Loucy (cell line): ENCODE results near the gene B3GALT5.

Source experiments
- H2AFZ ChIP-seq: fragments of 200-600 bp; sonication (generic); 2 replicates; pipeline ENCODE4 v1.6.0; 2016; ENCODE audit warnings: antibody characterized with exemption, mild to moderate bottlenecking, low read length, moderate library complexity
- H3F3A ChIP-seq: fragments of 200-600 bp; 2 replicates; pipeline ENCODE4 v1.6.0; 2016; ENCODE audit warnings: antibody characterized with exemption, low read depth, mild to moderate bottlenecking
- H3K27me3 ChIP-seq: fragments of 200-600 bp; sonication (generic); 2 replicates; pipeline ENCODE4 v1.6.1; 2014; ENCODE audit warnings: low read length, mild to moderate bottlenecking; ENCODE audit not compliant: insufficient read depth, poor library complexity, severe bottlenecking
- H3K36me3 ChIP-seq: fragments of 200-600 bp; sonication (generic); 2 replicates; pipeline ENCODE4 v1.6.1; 2016; ENCODE audit warnings: low read length; ENCODE audit not compliant: insufficient read depth
- H3K4me1 ChIP-seq: fragments of 200-600 bp; sonication (generic); 2 replicates; pipeline ENCODE4 v1.5.1; 2014; ENCODE audit warnings: low read length, mild to moderate bottlenecking; ENCODE audit not compliant: insufficient read depth, poor library complexity, severe bottlenecking
- H3K4me2 ChIP-seq: fragments of 200-600 bp; sonication (generic); 2 replicates; pipeline ENCODE4 v1.6.0; 2014; ENCODE audit warnings: antibody characterized with exemption, low read length, low read depth, mild to moderate bottlenecking; ENCODE audit not compliant: poor library complexity, severe bottlenecking
- H3K4me3 ChIP-seq: fragments of 200-600 bp; sonication (generic); 2 replicates; pipeline ENCODE4 v1.5.1; 2014; ENCODE audit warnings: low read length, mild to moderate bottlenecking, mixed read lengths; ENCODE audit not compliant: poor library complexity, severe bottlenecking
- H3K79me2 ChIP-seq: fragments of 200-600 bp; sonication (generic); 2 replicates; pipeline ENCODE4 v1.6.1; 2014; ENCODE audit warnings: low read length; ENCODE audit not compliant: insufficient read depth
- H3K9ac ChIP-seq: fragments of 200-600 bp; sonication (generic); 2 replicates; pipeline ENCODE4 v1.6.0; 2014; ENCODE audit warnings: mild to moderate bottlenecking, low read depth, low read length, moderate library complexity; ENCODE audit not compliant: poor library complexity, severe bottlenecking
- H3K9me2 ChIP-seq: fragments of 200-600 bp; sonication (generic); replicated peaks from 2 replicates; pipeline ENCODE4 v1.6.1; 2016; ENCODE audit warnings: low read depth, low read length, mixed read lengths
- H3K9me3 ChIP-seq: fragments of 200-600 bp; sonication (generic); 2 replicates; pipeline ENCODE4 v1.6.1; 2014; ENCODE audit warnings: mild to moderate bottlenecking, antibody characterized with exemption, low read length, low read depth; ENCODE audit not compliant: insufficient read depth
- H4K20me1 ChIP-seq: fragments of 200-600 bp; sonication (generic); 2 replicates; pipeline ENCODE4 v1.6.0; 2014; ENCODE audit warnings: antibody characterized with exemption, low read length, mild to moderate bottlenecking; ENCODE audit not compliant: insufficient read depth, poor library complexity, severe bottlenecking
- EZH2phosphoT487 ChIP-seq: fragments of 200-600 bp; IDR thresholded peaks from 2 replicates; pipeline ENCODE4 v1.6.1; 2018; ENCODE audit warnings: antibody characterized with exemption, mild to moderate bottlenecking, moderate library complexity, borderline replicate concordance
- TF ChIP-seq, protein P1 (sequence below): fragments of 200-600 bp; sonication (generic); conservative IDR thresholded peaks from 2 replicates; pipeline ENCODE4 v1.5.1; 2014; ENCODE audit warnings: mild to moderate bottlenecking, antibody characterized with exemption, low read length

B3GALT5 gene

GRCh38 chr21:39637971-39638240 is 25.2 kb downstream of the B3GALT5 start:
- H3K4me2 ChIP-seq, result no peak overlapping the region
- TF ChIP-seq EZH2phosphoT487, result no peak
- TF ChIP-seq, protein P1, sequence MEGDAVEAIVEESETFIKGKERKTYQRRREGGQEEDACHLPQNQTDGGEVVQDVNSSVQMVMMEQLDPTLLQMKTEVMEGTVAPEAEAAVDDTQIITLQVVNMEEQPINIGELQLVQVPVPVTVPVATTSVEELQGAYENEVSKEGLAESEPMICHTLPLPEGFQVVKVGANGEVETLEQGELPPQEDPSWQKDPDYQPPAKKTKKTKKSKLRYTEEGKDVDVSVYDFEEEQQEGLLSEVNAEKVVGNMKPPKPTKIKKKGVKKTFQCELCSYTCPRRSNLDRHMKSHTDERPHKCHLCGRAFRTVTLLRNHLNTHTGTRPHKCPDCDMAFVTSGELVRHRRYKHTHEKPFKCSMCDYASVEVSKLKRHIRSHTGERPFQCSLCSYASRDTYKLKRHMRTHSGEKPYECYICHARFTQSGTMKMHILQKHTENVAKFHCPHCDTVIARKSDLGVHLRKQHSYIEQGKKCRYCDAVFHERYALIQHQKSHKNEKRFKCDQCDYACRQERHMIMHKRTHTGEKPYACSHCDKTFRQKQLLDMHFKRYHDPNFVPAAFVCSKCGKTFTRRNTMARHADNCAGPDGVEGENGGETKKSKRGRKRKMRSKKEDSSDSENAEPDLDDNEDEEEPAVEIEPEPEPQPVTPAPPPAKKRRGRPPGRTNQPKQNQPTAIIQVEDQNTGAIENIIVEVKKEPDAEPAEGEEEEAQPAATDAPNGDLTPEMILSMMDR, result no peak
- H3K27me3 ChIP-seq, result no peaks in the 10 kb centered on the region
- no peaks in the 10 kb centered on the region for H3K79me2 ChIP-seq
- no peaks in the 10 kb centered on the region for H3K9me2 ChIP-seq
- no peak overlapping the region for H2AFZ ChIP-seq
- no peaks in the 10 kb centered on the region for H4K20me1 ChIP-seq
- no peaks in the 10 kb centered on the region for H3K36me3 ChIP-seq
- H3F3A ChIP-seq, result no peaks in the 10 kb centered on the region
- no peak overlapping the region for H3K9ac ChIP-seq
- no peaks in the 10 kb centered on the region for H3K4me1 ChIP-seq
- peaks cover 6% of the 10 kb centered on the region; the same call in 1 of the 2 replicates for H3K9me3 ChIP-seq
- H3K4me3 ChIP-seq, result no peak overlapping the region

GRCh38 chr21:39638281-39638680 is 25.5 kb downstream of the B3GALT5 start:
- Histone ChIP-seq H3K9me3 (peaks cover 6% of the 10 kb centered on the region; the same call in 1 of the 2 replicates), H3K27me3 (no peaks in the 10 kb centered on the region), H2AFZ (no peak overlapping the region), H3F3A (no peaks in the 10 kb centered on the region), H3K4me1 (no peaks in the 10 kb centered on the region), H3K9ac (no peak overlapping the region), H3K36me3 (no peaks in the 10 kb centered on the region), H4K20me1 (no peaks in the 10 kb centered on the region), H3K4me3 (no peak overlapping the region), H3K9me2 (no peaks in the 10 kb centered on the region), H3K4me2 (no peak overlapping the region), H3K79me2 (no peaks in the 10 kb centered on the region)
- TF ChIP-seq, protein P1, result no peak
- TF ChIP-seq EZH2phosphoT487, result no peak

DNA sequence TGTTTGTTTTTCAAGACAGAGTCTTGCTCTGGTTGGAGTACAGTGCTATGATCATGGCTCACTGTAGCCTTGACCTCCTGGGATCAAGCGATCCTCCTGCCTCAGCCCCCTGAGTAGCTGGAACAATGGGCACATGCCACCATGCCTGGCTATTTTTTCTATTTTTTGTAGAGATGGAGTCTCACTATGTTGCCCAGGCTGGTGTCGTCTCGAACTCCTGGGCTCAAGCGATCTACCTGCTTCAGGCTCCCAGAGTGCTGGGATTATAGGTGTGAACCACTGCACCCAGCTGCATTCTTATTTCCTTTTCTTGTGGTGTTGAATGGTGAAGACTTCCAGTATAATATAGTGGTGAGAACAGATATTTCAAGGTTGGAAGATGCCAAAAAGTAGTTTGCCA is 28.0 kb downstream of the B3GALT5 start:
- H3K4me2 ChIP-seq, result no peak overlapping the region
- H2AFZ ChIP-seq, result no peak overlapping the region
- H4K20me1 ChIP-seq, result no peaks in the 10 kb centered on the region
- H3K27me3 ChIP-seq, result no peaks in the 10 kb centered on the region
- no peaks in the 10 kb centered on the region for H3K79me2 ChIP-seq
- peaks cover 10% of the 10 kb centered on the region; the same call in 1 of the 2 replicates for H3K9me3 ChIP-seq
- no peaks in the 10 kb centered on the region for H3K4me1 ChIP-seq
- no peak overlapping the region for H3K4me3 ChIP-seq
- TF ChIP-seq, protein P1, result no peak
- H3K9me2 ChIP-seq, result no peaks in the 10 kb centered on the region
- no peaks in the 10 kb centered on the region for H3K36me3 ChIP-seq
- no peak overlapping the region for H3K9ac ChIP-seq
- no peaks in the 10 kb centered on the region for H3F3A ChIP-seq
